SK-N-MC (cell line): ENCODE results near the gene PDZD7.

Source experiments
- DNase-seq: peaks from one replicate; pipeline ENCODE4 v3.0.0-alpha.2; 2011; ENCODE audit warnings: low read depth, low spot score
- H3K27ac ChIP-seq: fragments of 200-600 bp; sonication (generic); 2 replicates; pipeline ENCODE4 v1.5.1; 2016; ENCODE audit warnings: mixed run types
- H3K36me3 ChIP-seq: fragments of 200-600 bp; sonication (generic); 2 replicates; pipeline ENCODE4 v1.6.1; 2017; ENCODE audit warnings: antibody characterized with exemption, low read length, mixed read lengths; ENCODE audit not compliant: insufficient read depth
- H3K4me3 ChIP-seq: fragments of 200-600 bp; sonication (generic); 2 replicates; pipeline ENCODE4 v1.5.1; 2016
- H3K9ac ChIP-seq: fragments of 200-600 bp; sonication (generic); 2 replicates; pipeline ENCODE4 v1.8.0; 2017; ENCODE audit warnings: mixed run types, mixed read lengths; ENCODE audit not compliant: insufficient read length
- H3K9me3 ChIP-seq: fragments of 200-600 bp; sonication (generic); 2 replicates; pipeline ENCODE4 v1.6.1; 2017; ENCODE audit warnings: low read depth, mild to moderate bottlenecking, antibody characterized with exemption, low read length, moderate library complexity, mixed read lengths
- EZH2 ChIP-seq: fragments of 200-600 bp; sonication (generic); IDR thresholded peaks from one replicate; pipeline ENCODE4 v1.6.1; 2017; ENCODE audit warnings: antibody characterized with exemption
- FOXP2 ChIP-seq: optimal IDR thresholded peaks from 2 replicates; pipeline ENCODE3; 2011; ENCODE audit warnings: mild to moderate bottlenecking, moderate library complexity; ENCODE audit not compliant: insufficient read depth; ENCODE audit errors: extremely low read length, control extremely low read depth
- POLR2AphosphoS5 ChIP-seq: IDR thresholded peaks from 2 replicates; pipeline ENCODE4 v1.6.1; 2012; ENCODE audit warnings: mild to moderate bottlenecking, low read depth, low read length, borderline replicate concordance

PDZD7 gene

DNA sequence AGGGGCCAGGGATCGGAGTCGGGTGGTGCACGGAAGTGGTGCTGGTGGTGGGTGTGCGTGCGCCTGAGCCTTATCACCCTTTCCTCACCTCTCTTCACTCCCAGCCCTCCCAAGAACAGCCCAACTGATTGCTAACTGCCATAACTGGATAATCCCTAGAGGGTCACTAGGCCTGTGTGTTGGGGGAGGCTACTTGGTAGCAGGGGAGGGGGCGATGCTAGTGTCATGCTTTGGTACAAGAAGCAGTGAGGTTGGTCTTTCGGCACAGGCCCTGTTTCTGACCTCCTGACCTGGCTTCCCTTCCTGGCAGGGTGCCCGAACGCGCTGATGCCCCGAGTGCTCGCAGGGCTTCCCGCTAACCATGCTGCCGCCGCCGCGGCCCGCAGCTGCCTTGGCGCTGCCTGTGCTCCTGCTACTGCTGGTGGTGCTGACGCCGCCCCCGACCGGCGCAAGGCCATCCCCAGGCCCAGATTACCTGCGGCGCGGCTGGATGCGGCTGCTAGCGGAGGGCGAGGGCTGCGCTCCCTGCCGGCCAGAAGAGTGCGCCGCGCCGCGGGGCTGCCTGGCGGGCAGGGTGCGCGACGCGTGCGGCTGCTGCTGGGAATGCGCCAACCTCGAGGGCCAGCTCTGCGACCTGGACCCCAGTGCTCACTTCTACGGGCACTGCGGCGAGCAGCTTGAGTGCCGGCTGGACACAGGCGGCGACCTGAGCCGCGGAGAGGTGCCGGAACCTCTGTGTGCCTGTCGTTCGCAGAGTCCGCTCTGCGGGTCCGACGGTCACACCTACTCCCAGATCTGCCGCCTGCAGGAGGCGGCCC, 31.5 kb upstream of the PDZD7 start:
- H3K4me3 ChIP-seq, result no peak overlapping the region
- H3K27ac ChIP-seq, result no peak overlapping the region
- H3K9me3 ChIP-seq, result no peaks in the 10 kb centered on the region
- no peak overlapping the region for H3K9ac ChIP-seq
- H3K36me3 ChIP-seq, result no peaks in the 10 kb centered on the region
- TF ChIP-seq FOXP2, result no peak
- no peak for TF ChIP-seq EZH2
- TF ChIP-seq POLR2AphosphoS5, result no peak
- no peak for DNase-seq

DNA sequence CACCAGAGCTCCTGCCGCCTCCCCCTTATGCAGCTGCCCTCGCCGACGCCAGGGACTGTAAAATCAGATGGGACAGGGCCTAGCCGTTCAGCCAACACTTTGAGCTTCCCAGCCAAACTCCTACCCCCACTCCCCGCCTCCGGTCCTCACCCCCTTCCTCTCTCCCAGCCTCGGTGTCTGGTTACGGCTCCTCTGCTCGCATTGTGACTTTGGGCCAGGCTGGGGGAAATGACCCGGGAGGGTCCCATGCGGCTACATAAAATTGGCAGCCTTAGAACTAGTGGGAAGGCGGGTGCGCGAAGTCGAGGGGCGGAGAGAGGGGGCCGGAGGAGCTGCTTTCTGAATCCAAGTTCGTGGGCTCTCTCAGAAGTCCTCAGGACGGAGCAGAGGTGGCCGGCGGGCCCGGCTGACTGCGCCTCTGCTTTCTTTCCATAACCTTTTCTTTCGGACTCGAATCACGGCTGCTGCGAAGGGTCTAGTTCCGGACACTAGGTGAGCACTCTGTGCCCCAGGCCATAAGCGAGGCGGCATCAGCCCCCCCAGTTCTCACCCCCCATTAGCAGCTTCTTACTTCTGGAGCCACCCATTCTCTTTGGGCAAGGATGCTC, 30.8 kb upstream of the PDZD7 start, which contains the start of gene KAZALD1:
Gene KAZALD1, plus strand, starts transcription at position 366 of the 608 bp plus-strand sequence. CDS start 604 bp downstream, outside the sequence.
- H3K4me3 ChIP-seq, result peak within 1 kb of the TSS; percentile 93
- no peaks in the 10 kb centered on the region for H3K9me3 ChIP-seq
- DNase-seq, result no peak
- H3K36me3 ChIP-seq, result no peaks in the 10 kb centered on the region
- H3K9ac ChIP-seq, result peak within 1 kb of the TSS; percentile 95
- TF ChIP-seq POLR2AphosphoS5 (no peak), FOXP2 (no peak), EZH2 (no peak)
- H3K27ac ChIP-seq, result peak within 1 kb of the TSS; percentile 94

DNA sequence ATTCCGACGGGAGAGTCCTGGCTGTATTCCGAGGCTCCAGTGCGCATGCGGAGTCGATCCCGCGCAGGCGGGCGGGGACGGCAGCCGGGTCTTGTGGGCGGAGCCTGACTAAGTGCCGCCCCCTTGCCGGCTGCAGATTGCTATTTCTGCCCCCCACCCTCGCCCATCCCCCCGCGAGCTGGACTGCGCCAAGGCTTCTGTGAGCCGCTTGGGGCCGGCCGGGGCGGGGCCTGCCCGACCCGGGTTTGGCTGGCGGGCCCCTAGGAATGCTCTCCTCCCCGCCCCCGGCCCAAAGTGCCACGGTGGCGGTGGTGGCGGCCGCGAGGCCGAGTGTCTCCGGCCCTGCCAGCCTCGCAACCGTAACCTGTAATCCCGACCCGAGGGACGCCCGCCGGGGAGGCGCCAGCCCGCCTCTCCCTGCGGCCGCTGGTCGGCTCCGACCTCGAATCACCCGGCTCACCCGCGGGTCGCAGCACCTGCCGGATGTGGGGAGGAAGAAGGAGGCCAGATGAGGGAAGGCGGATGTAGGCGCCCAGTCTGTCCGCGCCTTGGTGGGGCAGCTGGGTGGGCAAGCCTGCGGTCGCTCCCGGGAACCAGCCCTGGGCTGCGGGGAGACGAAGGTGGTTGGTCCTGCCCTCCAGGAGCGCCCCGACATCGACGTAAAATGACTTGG, 30.2 kb upstream of the PDZD7 start:
- H3K4me3 ChIP-seq, result peak overlapping the region; percentile 93
- H3K9ac ChIP-seq, result peak overlapping the region; percentile 95
- H3K9me3 ChIP-seq, result no peaks in the 10 kb centered on the region
- peak overlapping the region; percentile 94 for H3K27ac ChIP-seq
- no peaks in the 10 kb centered on the region for H3K36me3 ChIP-seq
- TF ChIP-seq POLR2AphosphoS5, result no peak
- no peak for TF ChIP-seq FOXP2
- DNase-seq, result no peak

DNA sequence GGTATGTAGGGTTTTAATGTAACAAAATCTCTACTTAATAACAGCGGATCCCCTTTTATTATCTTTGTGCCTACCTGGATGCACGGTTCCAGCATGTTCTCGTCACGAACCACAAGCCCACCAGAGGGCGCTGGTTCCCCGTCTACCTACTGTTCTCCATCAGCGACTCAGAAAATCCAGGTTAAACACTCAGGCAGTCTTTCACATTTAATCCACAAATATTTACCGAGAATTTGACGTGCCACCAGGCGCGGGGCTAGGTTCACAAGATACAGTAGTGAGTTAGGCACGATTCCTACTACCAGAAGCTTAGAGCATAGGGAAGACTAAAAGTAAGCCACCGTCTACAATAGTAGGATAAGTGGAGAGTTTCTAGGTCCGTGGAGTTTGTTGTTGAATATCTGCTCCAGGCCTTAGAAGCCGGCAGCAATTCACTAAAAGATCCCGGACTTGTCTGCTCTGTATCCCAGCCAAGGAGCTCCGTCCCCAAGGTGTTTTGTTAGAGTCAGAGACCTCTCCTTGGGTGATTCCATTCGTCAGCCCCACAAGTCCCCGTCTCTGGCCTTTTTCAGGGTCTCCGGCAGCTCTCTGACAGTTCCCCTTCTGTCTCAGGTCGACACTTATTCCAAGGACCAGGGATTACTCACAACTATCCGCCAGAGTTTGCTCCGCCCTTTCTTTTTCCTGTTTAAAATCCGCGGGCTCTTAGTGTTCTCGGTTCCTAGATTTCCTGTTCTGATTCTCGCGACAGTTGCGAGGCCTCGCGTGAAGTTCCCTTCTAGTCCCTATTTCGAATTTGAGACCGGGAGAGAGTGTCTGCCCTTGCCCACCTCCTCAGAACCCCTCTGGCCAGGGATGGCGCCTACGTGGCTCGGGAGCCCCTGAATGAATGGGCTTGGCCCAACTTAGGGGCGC, 29.4 kb upstream of the PDZD7 start:
- no peak for DNase-seq
- Histone ChIP-seq H3K27ac (peak overlapping the region; percentile 94), H3K9ac (peak overlapping the region; percentile 95), H3K4me3 (peak overlapping the region; percentile 93), H3K36me3 (no peaks in the 10 kb centered on the region), H3K9me3 (no peaks in the 10 kb centered on the region)
- TF ChIP-seq POLR2AphosphoS5, result peak; percentile 48; the same call in 1 of the 2 replicates
- TF ChIP-seq EZH2, result no peak
- no peak for TF ChIP-seq FOXP2

DNA sequence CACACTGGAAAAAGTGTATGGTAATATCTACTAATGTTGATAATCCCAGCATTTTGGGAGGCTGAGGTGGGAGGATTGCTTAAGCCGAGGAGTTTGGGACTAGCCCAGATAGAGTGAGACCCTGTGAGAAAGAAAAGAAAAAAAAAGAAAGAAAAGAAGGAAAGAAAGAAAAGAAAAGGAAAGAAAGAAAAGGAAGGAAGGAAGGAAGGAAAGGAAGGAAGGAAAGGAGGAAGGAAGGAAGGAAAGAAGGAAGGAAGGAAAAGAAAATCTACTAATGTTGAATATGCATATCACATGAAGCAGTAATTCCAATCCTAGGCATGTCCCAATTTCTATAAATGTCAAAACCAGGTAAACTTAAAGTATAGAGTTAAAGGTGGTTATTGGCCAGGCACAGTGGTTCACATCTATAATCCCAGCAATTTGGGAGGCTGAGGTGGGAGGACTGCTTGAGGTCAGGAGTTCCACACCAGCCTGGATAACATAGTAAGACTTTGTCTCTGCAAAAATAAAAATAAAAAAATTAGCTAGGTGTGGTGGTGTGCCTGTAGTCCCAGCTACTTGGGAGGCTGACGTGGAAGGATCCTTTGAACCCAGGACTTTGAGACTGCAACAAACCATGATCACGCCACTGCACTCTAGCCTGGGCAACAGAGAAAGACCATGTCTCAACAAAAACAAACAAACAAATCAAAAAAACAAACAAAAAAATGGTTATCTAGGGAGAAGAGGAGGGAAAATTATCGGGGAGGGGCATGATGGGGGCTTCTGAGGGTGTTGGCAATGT, 25.6 kb upstream of the PDZD7 start:
- no peaks in the 10 kb centered on the region for H3K9me3 ChIP-seq
- no peak overlapping the region for H3K9ac ChIP-seq
- no peak for DNase-seq
- no peak overlapping the region for H3K4me3 ChIP-seq
- no peaks in the 10 kb centered on the region for H3K36me3 ChIP-seq
- no peak overlapping the region for H3K27ac ChIP-seq
- TF ChIP-seq FOXP2, result no peak
- no peak for TF ChIP-seq EZH2
- TF ChIP-seq POLR2AphosphoS5, result no peak

DNA sequence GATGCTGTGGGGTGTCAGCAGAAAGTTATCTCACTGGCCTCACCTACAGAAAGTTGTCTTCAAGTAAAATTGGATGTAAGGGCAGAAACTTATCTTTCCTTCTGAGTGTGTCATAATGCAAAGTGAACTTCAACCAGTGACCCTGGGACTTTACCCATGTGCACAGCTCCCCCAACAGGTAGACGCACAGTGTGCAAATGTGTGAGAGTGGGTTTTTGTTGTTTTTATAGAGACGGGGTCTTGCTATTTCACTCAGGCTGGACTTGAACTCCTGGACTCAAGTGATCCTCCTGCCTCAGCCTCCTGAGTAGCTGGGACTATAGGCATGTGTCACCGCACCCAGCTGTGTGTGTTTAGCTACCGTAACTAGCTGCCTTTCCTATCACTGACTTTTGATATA, 24.5 kb upstream of the PDZD7 start:
- TF ChIP-seq EZH2 (no peak), POLR2AphosphoS5 (no peak), FOXP2 (no peak)
- Histone ChIP-seq H3K4me3 (no peak overlapping the region), H3K9ac (no peak overlapping the region), H3K36me3 (no peaks in the 10 kb centered on the region), H3K27ac (no peak overlapping the region), H3K9me3 (no peaks in the 10 kb centered on the region)
- DNase-seq, result no peak

DNA sequence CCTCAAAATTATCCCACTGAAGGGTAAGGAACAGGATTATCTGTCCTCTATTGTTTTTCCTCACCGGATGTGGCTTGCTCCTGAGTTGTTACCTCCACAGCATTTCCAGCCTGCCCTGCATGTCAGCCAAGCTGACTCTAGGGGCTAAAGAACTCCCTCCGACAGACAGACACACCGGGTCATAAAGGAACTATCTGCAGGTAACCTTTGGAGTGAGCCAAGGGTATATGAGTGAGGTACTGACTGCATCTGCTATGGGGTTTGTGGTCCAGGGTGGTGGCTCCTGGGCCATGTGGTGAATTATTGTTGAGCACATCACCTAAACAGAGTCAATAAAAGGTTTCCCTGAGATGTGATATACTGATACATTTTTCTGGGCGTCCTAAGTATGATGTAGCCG, 23.9 kb upstream of the PDZD7 start:
- no peak overlapping the region for H3K9ac ChIP-seq
- no peaks in the 10 kb centered on the region for H3K36me3 ChIP-seq
- no peak for TF ChIP-seq EZH2
- TF ChIP-seq POLR2AphosphoS5, result no peak
- TF ChIP-seq FOXP2, result no peak
- H3K27ac ChIP-seq, result no peak overlapping the region
- H3K4me3 ChIP-seq, result no peak overlapping the region
- H3K9me3 ChIP-seq, result no peaks in the 10 kb centered on the region
- DNase-seq, result no peak
